ENCODE results near the gene TAMALIN.

TAMALIN gene

GRCh38 chr12:51961834-51962233, 44.9 kb upstream of the TAMALIN start:
- no peaks in the 10 kb centered on the region for H3K4me1 ChIP-seq (ENCODE audit: low read length)
- no peak overlapping the region for H3K4me2 ChIP-seq (ENCODE audit: low read depth, low read length)
- TF ChIP-seq EZH2phosphoT487 (IDR thresholded peaks at IDR 0.05; ENCODE audit: low read length) (no peak), CTCF (IDR thresholded peaks at IDR 0.05; ENCODE audit: low read length) (no peak), EZH2 (optimal IDR thresholded peaks at IDR 0.05; ENCODE audit: low read depth, low read length) (no peak)
- no peaks in the 10 kb centered on the region for H3K36me3 ChIP-seq (replicated peaks; ENCODE audit: insufficient read depth, low read length)
- H3K9me2 ChIP-seq (replicated peaks; ENCODE audit: insufficient read depth, low read length), result no peaks in the 10 kb centered on the region
- no peaks in the 10 kb centered on the region for H4K20me1 ChIP-seq (ENCODE audit: insufficient read depth, low read length)
- no peaks in the 10 kb centered on the region for H3K9me3 ChIP-seq (replicated peaks; ENCODE audit: insufficient read depth, low read length)
- H3K27ac ChIP-seq (ENCODE audit: low read length), result no peak overlapping the region
- H3K4me3 ChIP-seq (ENCODE audit: low read length), result no peak overlapping the region
- H3K79me2 ChIP-seq (ENCODE audit: low read length), result no peaks in the 10 kb centered on the region
- H2AFZ ChIP-seq (ENCODE audit: low read length), result no peak overlapping the region
- H3K9ac ChIP-seq (ENCODE audit: low read length), result no peak overlapping the region
- H3K27me3 ChIP-seq (replicated peaks; ENCODE audit: insufficient read depth, low read length), result no peaks in the 10 kb centered on the region
- no peak for DNase-seq
- no peaks in the 10 kb centered on the region for H3F3A ChIP-seq (ENCODE audit: insufficient read depth, low read length)

GRCh38 chr12:51962737-51963136, 44.0 kb upstream of the TAMALIN start:
- Histone ChIP-seq H3K27me3 (replicated peaks; ENCODE audit: insufficient read depth, low read length) (no peaks in the 10 kb centered on the region), H3K4me3 (ENCODE audit: low read length) (no peak overlapping the region), H3K9ac (ENCODE audit: low read length) (no peak overlapping the region), H3K79me2 (ENCODE audit: low read length) (no peaks in the 10 kb centered on the region), H3K4me1 (ENCODE audit: low read length) (no peaks in the 10 kb centered on the region), H3K9me3 (replicated peaks; ENCODE audit: insufficient read depth, low read length) (no peaks in the 10 kb centered on the region), H3K27ac (ENCODE audit: low read length) (no peak overlapping the region), H3K9me2 (replicated peaks; ENCODE audit: insufficient read depth, low read length) (no peaks in the 10 kb centered on the region), H3K36me3 (replicated peaks; ENCODE audit: insufficient read depth, low read length) (no peaks in the 10 kb centered on the region), H3K4me2 (ENCODE audit: low read depth, low read length) (no peak overlapping the region), H2AFZ (ENCODE audit: low read length) (no peak overlapping the region), H3F3A (ENCODE audit: insufficient read depth, low read length) (no peaks in the 10 kb centered on the region), H4K20me1 (ENCODE audit: insufficient read depth, low read length) (no peaks in the 10 kb centered on the region)
- no peak for DNase-seq
- TF ChIP-seq EZH2phosphoT487 (IDR thresholded peaks at IDR 0.05; ENCODE audit: low read length), result no peak
- no peak for TF ChIP-seq CTCF (IDR thresholded peaks at IDR 0.05; ENCODE audit: low read length)
- no peak for TF ChIP-seq EZH2 (optimal IDR thresholded peaks at IDR 0.05; ENCODE audit: low read depth, low read length)

GRCh38 chr12:51963477-51963876, 43.3 kb upstream of the TAMALIN start:
- no peaks in the 10 kb centered on the region for H3K79me2 ChIP-seq (ENCODE audit: low read length)
- TF ChIP-seq EZH2 (optimal IDR thresholded peaks at IDR 0.05; ENCODE audit: low read depth, low read length), result no peak
- no peak for TF ChIP-seq EZH2phosphoT487 (IDR thresholded peaks at IDR 0.05; ENCODE audit: low read length)
- TF ChIP-seq CTCF (IDR thresholded peaks at IDR 0.05; ENCODE audit: low read length), result no peak
- no peaks in the 10 kb centered on the region for H3K27me3 ChIP-seq (replicated peaks; ENCODE audit: insufficient read depth, low read length)
- no peaks in the 10 kb centered on the region for H3K9me3 ChIP-seq (replicated peaks; ENCODE audit: insufficient read depth, low read length)
- H2AFZ ChIP-seq (ENCODE audit: low read length), result no peak overlapping the region
- no peaks in the 10 kb centered on the region for H3K9me2 ChIP-seq (replicated peaks; ENCODE audit: insufficient read depth, low read length)
- no peak overlapping the region for H3K4me2 ChIP-seq (ENCODE audit: low read depth, low read length)
- H3K4me3 ChIP-seq (ENCODE audit: low read length), result no peak overlapping the region
- H3K4me1 ChIP-seq (ENCODE audit: low read length), result no peaks in the 10 kb centered on the region
- no peak overlapping the region for H3K27ac ChIP-seq (ENCODE audit: low read length)
- no peaks in the 10 kb centered on the region for H4K20me1 ChIP-seq (ENCODE audit: insufficient read depth, low read length)
- no peak overlapping the region for H3K9ac ChIP-seq (ENCODE audit: low read length)
- H3K36me3 ChIP-seq (replicated peaks; ENCODE audit: insufficient read depth, low read length), result no peaks in the 10 kb centered on the region
- H3F3A ChIP-seq (ENCODE audit: insufficient read depth, low read length), result no peaks in the 10 kb centered on the region
- no peak for DNase-seq

All from MM.1S (cell line).